ENCODE results near the gene KLF7.
"Not testable (repeated sequence)": the region's sequence is repeated elsewhere in the genome, so short reads cannot be mapped to it uniquely, and the experiment has no call there.

The KLF7 gene

GRCh38 chr2:207041279-207041678 is 124.5 kb downstream of the KLF7 start:
- H3K9me3 ChIP-seq (ENCODE audit: control insufficient read depth in 5 of 5, low read length in 5 of 5) = no peaks in the 10 kb centered on the region
- no peak overlapping the region for H3K27ac ChIP-seq (ENCODE audit: low read depth, low read length)
- peak overlapping the region in 1 of 5 donors; percentile 44 for H3K9ac ChIP-seq (ENCODE audit: low read length in 5 of 5)
- no peaks in the 10 kb centered on the region for H3K27me3 ChIP-seq (ENCODE audit: control insufficient read depth in 5 of 5, insufficient read depth in 4 of 5, low read length in 5 of 5)
- no peaks in the 10 kb centered on the region for H3K36me3 ChIP-seq (ENCODE audit: control insufficient read depth in 5 of 5, insufficient read depth in 5 of 5, low read length in 5 of 5)
- H3K4me1 ChIP-seq (ENCODE audit: control insufficient read depth in 5 of 5, insufficient read depth in 5 of 5, low read length in 5 of 5) = peaks cover 0 to 21% (median 14%) of the 10 kb centered on the region in 5 donors
- H3K4me3 ChIP-seq (ENCODE audit: low read depth in 1 of 5, low read length in 5 of 5) = peak overlapping the region; percentile 34 to 51 (median 40)

DNA sequence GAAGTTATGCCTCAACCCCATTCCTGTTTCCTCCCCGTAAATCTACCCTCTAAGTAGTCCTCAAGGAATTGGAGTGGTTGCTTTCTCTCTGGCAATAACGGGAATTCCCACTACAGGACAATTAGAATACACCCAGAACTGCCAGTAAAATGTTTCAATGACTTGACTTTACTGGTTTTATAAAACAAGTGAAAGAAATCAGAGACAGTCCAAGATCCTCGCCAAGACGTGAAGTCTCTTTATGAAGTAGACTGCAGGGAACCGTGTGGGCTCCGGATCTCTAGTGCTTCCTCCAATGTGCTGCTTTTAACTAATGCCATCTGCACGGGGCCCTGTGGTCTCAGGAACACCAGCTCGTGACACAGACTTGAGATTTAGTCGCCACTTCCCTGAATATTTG is 125.1 kb downstream of the KLF7 start:
- peaks cover 0 to 23% (median 14%) of the 10 kb centered on the region in 5 donors for H3K4me1 ChIP-seq (ENCODE audit: control insufficient read depth in 5 of 5, insufficient read depth in 5 of 5, low read length in 5 of 5)
- H3K9me3 ChIP-seq (ENCODE audit: control insufficient read depth in 5 of 5, low read length in 5 of 5) = no peaks in the 10 kb centered on the region
- H3K27ac ChIP-seq (ENCODE audit: low read depth, low read length) = no peak overlapping the region
- H3K4me3 ChIP-seq (ENCODE audit: low read depth in 1 of 5, low read length in 5 of 5) = peak overlapping the region in 3 of 5 donors; percentile 40 to 51 (median 48)
- H3K36me3 ChIP-seq (ENCODE audit: control insufficient read depth in 5 of 5, insufficient read depth in 5 of 5, low read length in 5 of 5) = no peaks in the 10 kb centered on the region
- peak overlapping the region in 1 of 5 donors; percentile 44 for H3K9ac ChIP-seq (ENCODE audit: low read length in 5 of 5)
- no peaks in the 10 kb centered on the region for H3K27me3 ChIP-seq (ENCODE audit: control insufficient read depth in 5 of 5, insufficient read depth in 4 of 5, low read length in 5 of 5)

- H3K36me3 ChIP-seq (ENCODE audit: control insufficient read depth in 5 of 5, insufficient read depth in 5 of 5, low read length in 5 of 5) = no peaks in the 10 kb centered on the region
- no peak overlapping the region for H3K4me3 ChIP-seq (ENCODE audit: low read depth in 1 of 5, low read length in 5 of 5)
- H3K27me3 ChIP-seq (ENCODE audit: control insufficient read depth in 5 of 5, insufficient read depth in 4 of 5, low read length in 5 of 5) = no peaks in the 10 kb centered on the region
- H3K4me1 ChIP-seq (ENCODE audit: control insufficient read depth in 5 of 5, insufficient read depth in 5 of 5, low read length in 5 of 5) = peaks cover 0 to 25% (median 14%) of the 10 kb centered on the region in 5 donors
- H3K9ac ChIP-seq (ENCODE audit: low read length in 5 of 5) = no peak overlapping the region
- no peak overlapping the region for H3K27ac ChIP-seq (ENCODE audit: low read depth, low read length)
- H3K9me3 ChIP-seq (ENCODE audit: control insufficient read depth in 5 of 5, low read length in 5 of 5) = no peaks in the 10 kb centered on the region
Measured at GRCh38 chr2:207039225-207039624, 126.5 kb downstream of the KLF7 start.

DNA sequence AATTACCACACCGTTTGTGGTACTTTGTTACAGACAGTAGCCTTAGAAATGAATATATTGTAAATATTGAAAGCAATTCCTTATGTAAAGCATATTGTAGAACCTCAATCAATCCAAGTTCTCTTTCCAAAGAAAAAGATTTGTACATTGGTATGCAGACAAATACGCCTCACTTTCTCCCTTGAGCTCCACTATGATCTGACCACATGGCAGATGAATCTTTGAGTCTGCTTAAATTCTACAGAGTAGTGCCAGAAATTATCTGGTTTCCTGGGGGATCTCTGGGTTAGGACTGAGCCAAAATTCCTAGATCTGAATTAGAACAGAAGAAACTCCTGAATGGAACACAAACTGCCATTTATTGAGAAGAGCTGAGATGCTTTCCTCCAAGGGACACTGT is 127.4 kb downstream of the KLF7 start:
- Histone ChIP-seq H3K9me3 (ENCODE audit: control insufficient read depth in 5 of 5, low read length in 5 of 5) (peaks cover 0 to 5% (median 2%) of the 10 kb centered on the region in 5 donors), H3K27ac (ENCODE audit: low read depth, low read length) (no peak overlapping the region), H3K36me3 (ENCODE audit: control insufficient read depth in 5 of 5, insufficient read depth in 5 of 5, low read length in 5 of 5) (no peaks in the 10 kb centered on the region), H3K27me3 (ENCODE audit: control insufficient read depth in 5 of 5, insufficient read depth in 4 of 5, low read length in 5 of 5) (no peaks in the 10 kb centered on the region), H3K4me3 (ENCODE audit: low read depth in 1 of 5, low read length in 5 of 5) (no peak overlapping the region), H3K9ac (ENCODE audit: low read length in 5 of 5) (no peak overlapping the region), H3K4me1 (ENCODE audit: control insufficient read depth in 5 of 5, insufficient read depth in 5 of 5, low read length in 5 of 5) (peaks cover 0 to 25% (median 14%) of the 10 kb centered on the region in 5 donors)

- H3K36me3 ChIP-seq (ENCODE audit: control insufficient read depth in 5 of 5, insufficient read depth in 5 of 5, low read length in 5 of 5) = no peaks in the 10 kb centered on the region
- H3K4me3 ChIP-seq (ENCODE audit: low read depth in 1 of 5, low read length in 5 of 5) = no peak overlapping the region
- no peaks in the 10 kb centered on the region for H3K27me3 ChIP-seq (ENCODE audit: control insufficient read depth in 5 of 5, insufficient read depth in 4 of 5, low read length in 5 of 5)
- peaks cover 0 to 25% (median 14%) of the 10 kb centered on the region in 5 donors for H3K4me1 ChIP-seq (ENCODE audit: control insufficient read depth in 5 of 5, insufficient read depth in 5 of 5, low read length in 5 of 5)
- no peak overlapping the region for H3K27ac ChIP-seq (ENCODE audit: low read depth, low read length)
- no peak overlapping the region for H3K9ac ChIP-seq (ENCODE audit: low read length in 5 of 5)
- H3K9me3 ChIP-seq (ENCODE audit: control insufficient read depth in 5 of 5, low read length in 5 of 5) = peaks cover 0 to 9% (median 2%) of the 10 kb centered on the region in 5 donors
Measured at GRCh38 chr2:207037896-207038295, 127.9 kb downstream of the KLF7 start.

- peaks cover 0 to 25% (median 14%) of the 10 kb centered on the region in 5 donors for H3K4me1 ChIP-seq (ENCODE audit: control insufficient read depth in 5 of 5, insufficient read depth in 5 of 5, low read length in 5 of 5)
- H3K27me3 ChIP-seq (ENCODE audit: control insufficient read depth in 5 of 5, insufficient read depth in 4 of 5, low read length in 5 of 5); H3K9ac ChIP-seq (ENCODE audit: low read length in 5 of 5); H3K36me3 ChIP-seq (ENCODE audit: control insufficient read depth in 5 of 5, insufficient read depth in 5 of 5, low read length in 5 of 5); H3K4me3 ChIP-seq (ENCODE audit: low read depth in 1 of 5, low read length in 5 of 5); H3K27ac ChIP-seq (ENCODE audit: low read depth, low read length); H3K9me3 ChIP-seq (ENCODE audit: control insufficient read depth in 5 of 5, low read length in 5 of 5): not testable (repeated sequence)
Measured at GRCh38 chr2:207037023-207037422, 128.7 kb downstream of the KLF7 start.

DNA sequence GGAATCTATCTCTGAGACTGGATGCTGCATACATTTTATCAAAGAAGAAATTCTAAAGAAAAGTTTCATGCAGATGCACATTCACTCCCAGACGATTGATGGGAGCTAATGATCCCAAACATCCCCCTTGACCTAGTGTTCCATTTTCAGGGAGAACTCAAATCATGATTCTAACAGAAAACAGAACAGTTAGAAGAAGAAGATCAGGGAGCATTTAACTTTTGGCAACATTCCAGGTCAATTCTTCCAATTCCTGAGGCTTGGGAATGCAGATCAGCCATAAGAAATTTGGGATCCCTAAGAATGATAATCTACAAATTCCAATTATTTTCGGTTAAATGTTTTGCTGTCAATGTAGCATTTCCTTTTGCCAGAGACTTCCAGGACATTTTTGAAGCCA is 129.9 kb downstream of the KLF7 start:
- no peak overlapping the region for H3K4me3 ChIP-seq (ENCODE audit: low read depth in 1 of 5, low read length in 5 of 5)
- H3K27ac ChIP-seq (ENCODE audit: low read depth, low read length) = no peak overlapping the region
- no peaks in the 10 kb centered on the region for H3K36me3 ChIP-seq (ENCODE audit: control insufficient read depth in 5 of 5, insufficient read depth in 5 of 5, low read length in 5 of 5)
- H3K9me3 ChIP-seq (ENCODE audit: control insufficient read depth in 5 of 5, low read length in 5 of 5) = peaks cover 0 to 9% (median 2%) of the 10 kb centered on the region in 5 donors
- no peak overlapping the region for H3K9ac ChIP-seq (ENCODE audit: low read length in 5 of 5)
- peaks cover 0 to 19% (median 8%) of the 10 kb centered on the region in 5 donors for H3K4me1 ChIP-seq (ENCODE audit: control insufficient read depth in 5 of 5, insufficient read depth in 5 of 5, low read length in 5 of 5)
- no peaks in the 10 kb centered on the region for H3K27me3 ChIP-seq (ENCODE audit: control insufficient read depth in 5 of 5, insufficient read depth in 4 of 5, low read length in 5 of 5)

- H3K9me3 ChIP-seq (ENCODE audit: control insufficient read depth in 5 of 5, low read length in 5 of 5) = peaks cover 0 to 9% (median 2%) of the 10 kb centered on the region in 5 donors
- H3K27ac ChIP-seq (ENCODE audit: low read depth, low read length) = no peak overlapping the region
- H3K4me3 ChIP-seq (ENCODE audit: low read depth in 1 of 5, low read length in 5 of 5) = no peak overlapping the region
- peaks cover 0 to 4% (median 0%) of the 10 kb centered on the region in 5 donors for H3K4me1 ChIP-seq (ENCODE audit: control insufficient read depth in 5 of 5, insufficient read depth in 5 of 5, low read length in 5 of 5)
- H3K27me3 ChIP-seq (ENCODE audit: control insufficient read depth in 5 of 5, insufficient read depth in 4 of 5, low read length in 5 of 5) = no peaks in the 10 kb centered on the region
- H3K9ac ChIP-seq (ENCODE audit: low read length in 5 of 5) = no peak overlapping the region
- no peaks in the 10 kb centered on the region for H3K36me3 ChIP-seq (ENCODE audit: control insufficient read depth in 5 of 5, insufficient read depth in 5 of 5, low read length in 5 of 5)
Measured at GRCh38 chr2:207032490-207032889, 133.3 kb downstream of the KLF7 start.

All from subcutaneous abdominal adipose tissue (tissue), 5 donors.